HEK293 (cell line): ENCODE measurements around the gene MAML3.

ENCODE experiments used
- CTCF ChIA-PET: fragments of 350-600 bp; formaldehyde crosslinking; extraction: SDS; loops from one replicate; lab custom pipeline; 2021; ENCODE audit warnings: antibody characterized with exemption; lab: Yijun Ruan, JAX
- POLR2A ChIA-PET: fragments of 300-600 bp; formaldehyde crosslinking; extraction: SDS; loops from one replicate; lab custom pipeline; 2020; ENCODE audit warnings: antibody characterized with exemption, inconsistent platforms; lab: Yijun Ruan, JAX
- H3K27ac ChIP-seq: fragments of 200-500 bp; sonication (Bioruptor generic); 2 replicates; pipeline ENCODE4 v1.5.1; 2014; ENCODE audit warnings: low read depth, low read length, control low read depth, inconsistent platforms; ENCODE audit errors: extremely low read depth
- H3K36me3 ChIP-seq, 2 experiments: fragments of 200-500 bp in 1 of 2; sonication (Bioruptor generic) in 1 of 2; 1 replicate in 1 of 2; 2 replicates in 1 of 2; pipeline ENCODE4 v1.5.1; 2014 to 2017; ENCODE audit warnings: inconsistent platforms in 2 of 2, low read length in 2 of 2; ENCODE audit not compliant: control insufficient read depth in 2 of 2, insufficient read depth in 1 of 2
- H3K4me1 ChIP-seq: fragments of 200-500 bp; sonication (Bioruptor generic); 2 replicates; pipeline ENCODE4 v1.5.1; 2014; ENCODE audit warnings: mild to moderate bottlenecking, low read length, inconsistent platforms; ENCODE audit not compliant: control insufficient read depth, insufficient read depth
- H3K4me3 ChIP-seq: 2 replicates; pipeline ENCODE4 v1.5.1; 2011; ENCODE audit warnings: low read depth, mild to moderate bottlenecking, control low read depth, low read length, moderate library complexity
- H3K9me3 ChIP-seq: fragments of 200-500 bp; sonication (Bioruptor generic); 2 replicates; pipeline ENCODE4 v1.5.1; 2014; ENCODE audit warnings: low read depth, low read length, inconsistent platforms; ENCODE audit not compliant: control insufficient read depth, insufficient read depth
- HOXD13 ChIP-seq: sonication (generic); formaldehyde crosslinking; IDR thresholded peaks from 2 replicates; pipeline ENCODE4 v1.8.0; 2022; ENCODE audit warnings: missing genetic modification reagents, borderline replicate concordance
- MZF1 ChIP-seq: fragments of 450-650 bp; formaldehyde crosslinking; IDR thresholded peaks from 2 replicates; pipeline ENCODE4 v1.5.1; 2017; ENCODE audit warnings: missing biosample characterization, missing genetic modification characterization, borderline replicate concordance
- PRDM2 ChIP-seq: fragments of 450-650 bp; formaldehyde crosslinking; IDR thresholded peaks from 2 replicates; pipeline ENCODE4 v1.5.1; 2016; ENCODE audit warnings: missing biosample characterization, missing genetic modification characterization, borderline replicate concordance
- RBAK ChIP-seq: fragments of 450-650 bp; formaldehyde crosslinking; IDR thresholded peaks from 2 replicates; pipeline ENCODE4 v1.5.1; 2016; ENCODE audit warnings: missing biosample characterization, missing genetic modification characterization
- ZBTB1 ChIP-seq: fragments of 450-650 bp; formaldehyde crosslinking; IDR thresholded peaks from 2 replicates; pipeline ENCODE4 v1.5.1; 2016; ENCODE audit warnings: missing biosample characterization, missing genetic modification characterization
- ZBTB17 ChIP-seq: fragments of 450-650 bp; formaldehyde crosslinking; IDR thresholded peaks from 2 replicates; pipeline ENCODE4 v1.5.1; 2016; ENCODE audit warnings: missing biosample characterization, missing genetic modification characterization
- ZNF121 ChIP-seq: fragments of 450-650 bp; formaldehyde crosslinking; IDR thresholded peaks from 2 replicates; pipeline ENCODE4 v1.5.1; 2016; ENCODE audit warnings: missing biosample characterization, missing genetic modification characterization
- ZNF132 ChIP-seq: fragments of 450-650 bp; formaldehyde crosslinking; IDR thresholded peaks from 2 replicates; pipeline ENCODE4 v1.5.1; 2017; ENCODE audit warnings: missing biosample characterization, missing genetic modification characterization, borderline replicate concordance
- ZNF214 ChIP-seq: fragments of 450-650 bp; formaldehyde crosslinking; IDR thresholded peaks from 2 replicates; pipeline ENCODE4 v1.5.1; 2017; ENCODE audit warnings: missing biosample characterization, mild to moderate bottlenecking, missing genetic modification characterization, borderline replicate concordance
- ZNF223 ChIP-seq: fragments of 450-650 bp; formaldehyde crosslinking; IDR thresholded peaks from 2 replicates; pipeline ENCODE4 v1.5.1; 2016; ENCODE audit warnings: missing biosample characterization, missing genetic modification characterization
- ZNF24 ChIP-seq: fragments of 450-650 bp; formaldehyde crosslinking; IDR thresholded peaks from 2 replicates; pipeline ENCODE4 v1.5.1; 2016; ENCODE audit warnings: missing biosample characterization, missing genetic modification characterization
- ZNF324 ChIP-seq: fragments of 450-650 bp; formaldehyde crosslinking; IDR thresholded peaks from 2 replicates; pipeline ENCODE4 v1.5.1; 2016; ENCODE audit warnings: missing biosample characterization, missing genetic modification characterization
- ZNF341 ChIP-seq: fragments of 450-650 bp; formaldehyde crosslinking; IDR thresholded peaks from 2 replicates; pipeline ENCODE4; 2016; ENCODE audit warnings: low read depth, missing biosample characterization, missing genetic modification characterization
- ZNF354C ChIP-seq: fragments of 450-650 bp; formaldehyde crosslinking; IDR thresholded peaks from 2 replicates; pipeline ENCODE4 v1.5.1; 2016; ENCODE audit warnings: missing biosample characterization, missing genetic modification characterization, low read depth, borderline replicate concordance
- ZNF391 ChIP-seq: fragments of 450-650 bp; formaldehyde crosslinking; IDR thresholded peaks from 2 replicates; pipeline ENCODE4 v1.5.1; 2016; ENCODE audit warnings: low read depth, missing biosample characterization, missing genetic modification characterization, borderline replicate concordance
- ZNF398 ChIP-seq: fragments of 450-650 bp; formaldehyde crosslinking; IDR thresholded peaks from 2 replicates; pipeline ENCODE4 v1.5.1; 2017; ENCODE audit warnings: missing biosample characterization, missing genetic modification characterization
- ZNF510 ChIP-seq: fragments of 450-650 bp; formaldehyde crosslinking; IDR thresholded peaks from 2 replicates; pipeline ENCODE4 v1.5.1; 2018; ENCODE audit warnings: mild to moderate bottlenecking, missing genetic modification characterization, missing biosample characterization; ENCODE audit not compliant: insufficient replicate concordance
- ZNF513 ChIP-seq: fragments of 450-650 bp; IDR thresholded peaks from 2 replicates; pipeline ENCODE4 v1.5.1; 2018; ENCODE audit warnings: missing biosample characterization, missing genetic modification characterization
- ZNF514 ChIP-seq: fragments of 450-650 bp; formaldehyde crosslinking; IDR thresholded peaks from 2 replicates; pipeline ENCODE4 v1.5.1; 2016; ENCODE audit warnings: missing biosample characterization, missing genetic modification characterization
- ZNF529 ChIP-seq: fragments of 450-650 bp; formaldehyde crosslinking; IDR thresholded peaks from 2 replicates; pipeline ENCODE4 v1.5.1; 2017; ENCODE audit warnings: missing genetic modification characterization, missing biosample characterization; ENCODE audit not compliant: insufficient replicate concordance
- ZNF585B ChIP-seq: fragments of 450-650 bp; formaldehyde crosslinking; IDR thresholded peaks from 2 replicates; pipeline ENCODE4 v1.5.1; 2016; ENCODE audit warnings: missing biosample characterization, missing genetic modification characterization
- ZNF660 ChIP-seq: fragments of 450-650 bp; IDR thresholded peaks from 2 replicates; pipeline ENCODE4 v1.5.1; 2018; ENCODE audit warnings: missing biosample characterization, mild to moderate bottlenecking, missing genetic modification characterization
- ZNF670 ChIP-seq: fragments of 450-650 bp; formaldehyde crosslinking; IDR thresholded peaks from 2 replicates; pipeline ENCODE4 v1.5.1; 2016; ENCODE audit warnings: missing biosample characterization, missing genetic modification characterization, low read depth
- ZNF76 ChIP-seq: fragments of 450-650 bp; formaldehyde crosslinking; IDR thresholded peaks from 2 replicates; pipeline ENCODE4; 2016; ENCODE audit warnings: low read depth, missing biosample characterization, missing genetic modification characterization, borderline replicate concordance
- ZSCAN30 ChIP-seq: fragments of 450-650 bp; IDR thresholded peaks from 2 replicates; pipeline ENCODE4 v1.5.1; 2018; ENCODE audit warnings: missing biosample characterization, mild to moderate bottlenecking, missing genetic modification characterization, moderate library complexity
- TF ChIP-seq, protein P1 (sequence below): fragments of 450-650 bp; formaldehyde crosslinking; IDR thresholded peaks from 2 replicates; pipeline ENCODE4 v1.5.1; 2016; ENCODE audit warnings: missing biosample characterization, missing genetic modification characterization

The MAML3 gene

GRCh38 chr4:139884438-139884837 is 269.5 kb downstream of the MAML3 start:
- no peaks in the 10 kb centered on the region for H3K36me3 ChIP-seq
- no peak overlapping the region for H3K27ac ChIP-seq
- ChIA-PET CTCF (no interaction called here), POLR2A (no interaction called here)
- peaks cover 5% of the 10 kb centered on the region; the same call in 1 of the 2 replicates for H3K4me1 ChIP-seq
- H3K4me3 ChIP-seq = no peak overlapping the region
- TF ChIP-seq ZSCAN30 (tag by site-specific recombination) (no peak), ZBTB1 (tag by site-specific recombination) (no peak), ZNF132 (tag by site-specific recombination) (no peak), ZNF214 (no peak), ZNF529 (tag by site-specific recombination) (no peak), MZF1 (tag by site-specific recombination) (no peak), HOXD13 (CRISPR knock-in tag) (no peak), ZNF121 (tag by site-specific recombination) (no peak), ZNF585B (tag by site-specific recombination) (no peak), ZNF660 (tag by site-specific recombination) (no peak), ZNF398 (tag by site-specific recombination) (no peak), ZNF24 (tag by site-specific recombination) (no peak)
- no peaks in the 10 kb centered on the region for H3K9me3 ChIP-seq

- POLR2A ChIA-PET = no interaction called here
- Histone ChIP-seq H3K27ac (no peak overlapping the region), H3K4me3 (no peak overlapping the region), H3K9me3 (no peaks in the 10 kb centered on the region), H3K4me1 (no peaks in the 10 kb centered on the region; the same call in 1 of the 2 replicates), H3K36me3 (no peaks in the 10 kb centered on the region)
- TF ChIP-seq ZNF670 (tag by site-specific recombination) (no peak), ZNF510 (tag by site-specific recombination) (no peak), RBAK (tag by site-specific recombination) (no peak), ZNF513 (no peak), HOXD13 (CRISPR knock-in tag) (no peak), ZNF76 (tag by site-specific recombination) (no peak), ZNF354C (tag by site-specific recombination) (no peak), ZNF391 (no peak), ZBTB17 (tag by site-specific recombination) (no peak), ZNF341 (tag by site-specific recombination) (no peak), ZNF324 (tag by site-specific recombination) (no peak), ZNF514 (no peak), ZNF223 (tag by site-specific recombination) (no peak), PRDM2 (no peak)
- TF ChIP-seq, protein P1, sequence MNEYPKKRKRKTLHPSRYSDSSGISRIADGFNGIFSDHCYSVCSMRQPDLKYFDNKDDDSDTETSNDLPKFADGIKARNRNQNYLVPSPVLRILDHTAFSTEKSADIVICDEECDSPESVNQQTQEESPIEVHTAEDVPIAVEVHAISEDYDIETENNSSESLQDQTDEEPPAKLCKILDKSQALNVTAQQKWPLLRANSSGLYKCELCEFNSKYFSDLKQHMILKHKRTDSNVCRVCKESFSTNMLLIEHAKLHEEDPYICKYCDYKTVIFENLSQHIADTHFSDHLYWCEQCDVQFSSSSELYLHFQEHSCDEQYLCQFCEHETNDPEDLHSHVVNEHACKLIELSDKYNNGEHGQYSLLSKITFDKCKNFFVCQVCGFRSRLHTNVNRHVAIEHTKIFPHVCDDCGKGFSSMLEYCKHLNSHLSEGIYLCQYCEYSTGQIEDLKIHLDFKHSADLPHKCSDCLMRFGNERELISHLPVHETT (tag by site-specific recombination) = no peak
- CTCF ChIA-PET = interaction anchor here (0.6 kb wide), 1 partner anchor 19 kb away, joined by 4 read pairs; no protein-coding TSS in a partner anchor
Observed at GRCh38 chr4:139880841-139881240, 273.1 kb downstream of the MAML3 start.
